Activated CD4-positive, alpha-beta T cell treated with anti-CD3 and anti-CD28 coated beads, Interleukin-2, amount 10 ng/mL, durations not matched to agents 7 days and 5 days (primary cell): ENCODE data around the gene ZNF414. TPM values are rescaled to one million over a fixed set of nuclear protein-coding genes. Genes with fewer than 3 reads are reported as not detected.

Experiments
- CTCF ChIA-PET: fragments of 350-600 bp; sonication (Branson Sonifier 250); formaldehyde crosslinking; loops from one replicate; lab custom pipeline; 2021; ENCODE audit warnings: antibody characterized with exemption; lab: Charles Lee
- POLR2A ChIA-PET: fragments of 350-600 bp; sonication (Branson Sonifier 250); formaldehyde crosslinking; loops from one replicate; lab custom pipeline; 2021; ENCODE audit warnings: antibody characterized with exemption; lab: Charles Lee
- DNase-seq: peaks from one replicate; pipeline ENCODE4 v3.0.0-alpha.2; 2020
- H3K27ac Mint-ChIP-seq: one replicate; pipeline ENCODE4 v1.8.0; 2021; ENCODE audit warnings: mild to moderate bottlenecking, moderate library complexity, mixed read lengths
- H3K27me3 Mint-ChIP-seq: one replicate; pipeline ENCODE4 v1.8.0; 2021; ENCODE audit warnings: mixed read lengths
- H3K36me3 Mint-ChIP-seq: one replicate; pipeline ENCODE4 v1.8.0; 2021; ENCODE audit warnings: low read depth, mixed read lengths
- H3K4me1 Mint-ChIP-seq: one replicate; pipeline ENCODE4 v1.8.0; 2021; ENCODE audit warnings: mixed read lengths
- H3K4me3 Mint-ChIP-seq: one replicate; pipeline ENCODE4 v1.8.0; 2021; ENCODE audit warnings: mild to moderate bottlenecking, moderate library complexity, mixed read lengths
- H3K9me3 Mint-ChIP-seq: one replicate; pipeline ENCODE4 v1.8.0; 2021; ENCODE audit warnings: mixed read lengths
- total RNA-seq, 2 experiments: library from RNA; stranded (reverse); gene quantifications; one replicate each; pipeline ENCODE4 v1.2.3, GENCODE V29; 2021

Gene ZNF414
- total RNA-seq, 2 experiments from 2014 or later: 46.8 to 47.3 TPM

DNA sequence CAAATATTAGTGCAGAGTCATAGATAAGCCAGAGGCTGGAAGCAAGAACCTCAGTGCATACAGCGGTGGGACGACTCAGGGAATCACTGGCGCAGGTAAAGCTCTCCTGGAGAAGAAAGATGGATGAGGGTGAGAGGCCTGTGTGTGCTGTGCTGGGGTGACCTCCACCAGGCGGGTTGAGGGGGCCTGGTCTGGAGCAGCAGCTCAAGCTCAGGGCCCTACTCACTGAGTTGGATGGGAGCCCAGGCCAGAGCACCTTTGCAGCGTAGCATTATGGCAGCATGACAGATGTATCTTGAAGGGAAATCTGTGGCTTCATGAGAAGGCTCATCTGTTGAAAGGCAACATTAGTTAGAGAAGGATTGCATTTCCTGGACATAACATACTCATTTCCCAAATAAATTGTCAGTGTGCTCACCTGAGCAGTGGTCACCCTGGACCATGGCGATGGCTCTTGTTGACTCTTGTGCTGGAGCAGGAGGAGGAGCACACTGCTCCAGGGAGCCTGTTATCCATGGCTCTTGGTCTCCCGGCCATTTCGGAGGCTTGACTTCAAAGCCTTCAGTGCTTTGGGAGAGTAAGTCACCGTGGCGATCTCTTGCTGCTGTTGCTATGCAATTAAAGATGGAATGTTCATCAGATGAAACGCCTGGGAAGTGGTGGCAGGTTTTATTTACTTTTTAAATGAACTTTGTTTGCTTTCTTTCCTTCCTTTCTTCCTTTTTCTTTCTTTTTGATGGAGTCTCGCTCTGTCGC, 44.2 kb downstream of the ZNF414 start:
- H3K4me3 Mint-ChIP-seq: no peak overlapping the region
- peaks cover 70% of the 10 kb centered on the region for H3K4me1 Mint-ChIP-seq
- peaks cover 90% of the 10 kb centered on the region for H3K36me3 Mint-ChIP-seq
- no peaks in the 10 kb centered on the region for H3K27me3 Mint-ChIP-seq
- H3K9me3 Mint-ChIP-seq: no peaks in the 10 kb centered on the region
- ChIA-PET CTCF (no interaction called here), POLR2A (no interaction called here)
- DNase-seq: no peak
- H3K27ac Mint-ChIP-seq: no peak overlapping the region

DNA sequence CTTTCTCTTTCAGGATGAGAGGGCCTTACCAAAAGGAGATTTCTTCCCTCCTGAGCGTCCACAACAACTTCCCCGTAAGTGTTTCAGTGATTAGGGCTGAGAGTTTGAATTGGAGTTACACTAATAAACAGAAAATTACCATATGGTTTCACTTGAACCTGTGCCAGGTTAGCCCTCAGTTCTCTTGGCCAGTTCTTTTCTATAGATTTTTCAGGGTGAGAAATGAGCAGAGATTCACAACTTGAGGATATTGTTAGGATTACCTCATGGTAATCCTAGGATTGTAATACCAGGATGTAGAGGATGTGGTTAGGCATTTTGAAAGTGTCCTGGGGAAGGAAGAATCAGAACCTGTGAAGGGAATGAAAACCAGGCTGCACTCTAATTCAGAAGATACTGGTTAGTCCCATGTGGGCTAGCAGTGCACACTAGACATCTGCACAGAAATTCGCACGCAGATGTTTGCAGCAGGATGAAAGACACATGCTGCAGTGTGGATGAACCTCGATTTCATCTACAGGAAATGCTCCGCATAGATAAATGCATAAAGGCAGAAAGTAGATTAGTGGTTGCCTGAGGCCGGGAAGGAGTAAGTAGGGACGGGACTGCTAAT, 45.1 kb downstream of the ZNF414 start:
- Mint-ChIP-seq H3K27me3 (no peaks in the 10 kb centered on the region), H3K9me3 (no peaks in the 10 kb centered on the region), H3K27ac (peak overlapping the region; percentile 73), H3K36me3 (peaks cover 87% of the 10 kb centered on the region), H3K4me1 (peaks cover 64% of the 10 kb centered on the region), H3K4me3 (no peak overlapping the region)
- ChIA-PET POLR2A (no interaction called here), CTCF (no interaction called here)
- DNase-seq: no peak

DNA sequence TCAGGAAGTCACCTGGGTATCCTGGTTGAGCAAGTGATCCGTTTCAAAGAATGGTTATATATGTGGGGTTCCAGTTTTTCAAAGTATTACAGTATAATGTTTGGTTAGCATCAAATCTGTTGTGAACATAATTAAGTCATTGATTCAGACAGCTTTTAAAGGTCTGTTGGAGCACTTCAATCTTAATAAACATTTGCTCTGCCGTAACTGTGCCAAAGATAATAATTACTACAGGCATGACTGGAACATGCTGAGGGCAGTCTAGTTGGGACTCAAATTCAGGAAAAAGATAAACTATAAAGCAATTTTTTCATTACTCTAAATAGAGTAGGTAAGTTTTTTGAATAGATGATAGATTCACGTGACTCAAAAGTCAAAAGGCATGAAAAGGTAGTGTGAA, 45.8 kb downstream of the ZNF414 start:
- peaks cover 84% of the 10 kb centered on the region for H3K36me3 Mint-ChIP-seq
- DNase-seq: no peak
- H3K4me3 Mint-ChIP-seq: no peak overlapping the region
- no peaks in the 10 kb centered on the region for H3K27me3 Mint-ChIP-seq
- ChIA-PET CTCF (interaction anchor here (0.6 to 0.9 kb wide), 2 partner anchors 12 to 24 kb away, joined by 3 to 4 read pairs; no protein-coding TSS in a partner anchor), POLR2A (no interaction called here)
- no peaks in the 10 kb centered on the region for H3K9me3 Mint-ChIP-seq
- H3K27ac Mint-ChIP-seq: no peak overlapping the region
- H3K4me1 Mint-ChIP-seq: peaks cover 57% of the 10 kb centered on the region

DNA sequence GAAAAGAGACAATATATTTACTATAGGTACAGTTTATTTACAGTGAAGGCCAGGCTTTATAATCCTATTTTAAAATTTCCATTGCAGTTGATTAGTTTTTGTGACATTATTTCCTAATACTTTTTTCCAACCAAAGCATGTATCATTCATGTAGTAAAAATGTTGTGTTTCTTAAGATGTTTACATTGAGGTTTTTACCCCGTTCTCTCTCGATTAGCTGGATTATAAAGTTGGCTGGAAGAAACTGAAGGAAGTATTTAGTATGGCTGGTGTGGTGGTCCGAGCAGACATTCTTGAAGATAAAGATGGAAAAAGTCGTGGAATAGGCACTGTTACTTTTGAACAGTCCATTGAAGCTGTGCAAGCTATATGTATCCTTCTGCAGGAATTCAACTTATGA, 47.9 kb downstream of the ZNF414 start:
- Mint-ChIP-seq H3K4me1 (peaks cover 49% of the 10 kb centered on the region), H3K9me3 (no peaks in the 10 kb centered on the region), H3K27ac (no peak overlapping the region), H3K4me3 (no peak overlapping the region), H3K36me3 (peaks cover 79% of the 10 kb centered on the region), H3K27me3 (no peaks in the 10 kb centered on the region)
- ChIA-PET CTCF (no interaction called here), POLR2A (no interaction called here)
- DNase-seq: no peak

DNA sequence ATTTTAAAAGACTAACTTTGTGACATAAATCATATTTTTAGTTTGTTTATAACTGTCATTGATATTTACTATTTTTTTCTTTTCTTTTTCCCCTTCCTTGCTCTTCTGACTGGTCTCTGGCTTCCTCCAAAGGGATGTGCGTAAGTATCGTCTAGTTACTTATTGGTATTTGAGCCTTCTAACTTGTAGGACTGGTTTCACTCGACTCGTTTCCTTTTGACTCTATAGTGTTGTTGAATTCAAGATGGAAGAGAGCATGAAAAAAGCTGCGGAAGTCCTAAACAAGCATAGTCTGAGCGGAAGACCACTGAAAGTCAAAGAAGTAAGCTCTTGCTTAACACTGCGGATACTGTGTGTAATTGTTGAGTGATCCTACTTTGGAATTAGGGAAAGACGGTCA, 50.6 kb downstream of the ZNF414 start:
- CTCF ChIA-PET: interaction anchor here (1.4 to 4.1 kb wide), 2 partner anchors 14 to 17 kb away, joined by 3 to 19 read pairs; no protein-coding TSS in a partner anchor
- no peak overlapping the region for H3K27ac Mint-ChIP-seq
- no peak for DNase-seq
- H3K4me3 Mint-ChIP-seq: no peak overlapping the region
- no peaks in the 10 kb centered on the region for H3K27me3 Mint-ChIP-seq
- POLR2A ChIA-PET: interaction anchor here (0.7 kb wide), 1 partner anchor 106 kb away, joined by 6 read pairs; no protein-coding TSS in a partner anchor
- no peaks in the 10 kb centered on the region for H3K9me3 Mint-ChIP-seq
- peaks cover 59% of the 10 kb centered on the region for H3K36me3 Mint-ChIP-seq
- peaks cover 39% of the 10 kb centered on the region for H3K4me1 Mint-ChIP-seq

DNA sequence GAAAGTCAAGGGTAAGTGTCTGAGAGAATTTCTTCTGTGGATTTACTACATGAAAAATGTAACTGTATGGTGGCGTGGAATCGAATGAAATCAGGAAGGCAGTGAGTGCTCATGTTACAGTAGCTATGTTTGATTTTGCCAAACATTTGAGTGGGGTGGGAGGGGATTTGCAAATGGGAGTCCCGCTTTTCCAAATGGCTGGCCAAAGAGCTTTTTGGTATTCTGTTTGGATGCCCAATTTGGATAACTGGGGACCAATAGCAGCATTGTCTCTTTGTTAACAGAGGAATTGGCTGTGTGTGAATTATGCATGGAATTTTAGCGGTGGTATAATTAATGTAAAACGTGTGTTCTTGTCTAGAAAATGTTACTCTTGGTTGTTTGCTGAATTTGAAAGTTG, 51.4 kb downstream of the ZNF414 start:
- DNase-seq: no peak
- Mint-ChIP-seq H3K9me3 (no peaks in the 10 kb centered on the region), H3K27ac (no peak overlapping the region), H3K4me3 (no peak overlapping the region), H3K36me3 (peaks cover 53% of the 10 kb centered on the region), H3K27me3 (no peaks in the 10 kb centered on the region), H3K4me1 (peaks cover 36% of the 10 kb centered on the region)
- POLR2A ChIA-PET: no interaction called here
- CTCF ChIA-PET: interaction anchor here (0.6 to 4.1 kb wide), 3 partner anchors 14 to 17 kb away, joined by 3 to 19 read pairs (median 4); no protein-coding TSS in a partner anchor

DNA sequence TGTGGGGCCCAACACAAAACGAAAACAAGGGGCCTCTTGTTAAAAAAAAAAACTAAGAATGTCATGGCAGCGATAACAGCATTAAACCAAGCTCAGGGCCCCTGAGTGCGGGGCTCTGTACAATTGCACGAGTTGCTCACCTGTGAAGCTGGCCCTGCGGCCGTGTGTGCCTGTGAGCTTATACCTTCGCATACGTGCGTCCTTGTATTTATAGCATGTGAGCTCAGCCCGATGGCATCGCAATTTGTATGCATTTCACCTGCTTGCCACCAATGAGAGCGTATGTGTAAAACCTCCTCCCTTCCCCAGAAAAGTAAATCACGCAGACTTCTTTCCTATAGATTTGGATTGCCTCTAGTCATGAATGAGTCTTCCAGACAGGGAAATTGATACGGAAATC, 52.1 kb downstream of the ZNF414 start:
- no peak overlapping the region for H3K4me3 Mint-ChIP-seq
- H3K9me3 Mint-ChIP-seq: no peaks in the 10 kb centered on the region
- H3K27me3 Mint-ChIP-seq: no peaks in the 10 kb centered on the region
- H3K36me3 Mint-ChIP-seq: peaks cover 50% of the 10 kb centered on the region
- no peak for DNase-seq
- POLR2A ChIA-PET: interaction anchor here (0.6 kb wide), 1 partner anchor 14 kb away, joined by 6 read pairs; no protein-coding TSS in a partner anchor
- H3K4me1 Mint-ChIP-seq: peaks cover 31% of the 10 kb centered on the region
- H3K27ac Mint-ChIP-seq: no peak overlapping the region
- CTCF ChIA-PET: interaction anchor here (0.6 to 4.1 kb wide), 2 partner anchors 13 to 80 kb away, joined by 3 to 19 read pairs; no protein-coding TSS in a partner anchor

DNA sequence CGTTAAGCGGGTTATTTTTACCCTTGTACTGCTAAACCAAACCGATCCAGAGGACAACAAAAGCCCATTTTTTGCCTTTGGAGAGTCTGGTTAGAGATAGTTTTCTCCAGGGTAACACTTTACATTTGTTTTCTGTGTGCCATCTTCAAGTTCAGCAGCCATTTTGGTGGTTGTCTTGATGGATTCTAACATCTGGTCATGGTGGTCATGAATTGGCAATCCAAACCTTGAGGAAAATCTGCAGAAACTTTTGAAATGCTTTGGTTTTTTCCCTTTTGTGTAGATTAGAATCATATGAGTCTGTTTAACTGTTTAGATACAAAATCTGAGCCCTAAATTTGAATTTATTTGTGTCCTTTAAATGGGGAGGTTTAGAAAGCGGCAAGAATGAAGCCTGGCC, 52.6 kb downstream of the ZNF414 start:
- H3K27me3 Mint-ChIP-seq: no peaks in the 10 kb centered on the region
- CTCF ChIA-PET: interaction anchor here (4.1 kb wide), 1 partner anchor 12 kb away, joined by 19 read pairs; no protein-coding TSS in a partner anchor
- no peak overlapping the region for H3K27ac Mint-ChIP-seq
- no peak for DNase-seq
- H3K9me3 Mint-ChIP-seq: no peaks in the 10 kb centered on the region
- H3K36me3 Mint-ChIP-seq: peaks cover 52% of the 10 kb centered on the region
- POLR2A ChIA-PET: no interaction called here
- H3K4me3 Mint-ChIP-seq: no peak overlapping the region
- peaks cover 34% of the 10 kb centered on the region for H3K4me1 Mint-ChIP-seq

DNA sequence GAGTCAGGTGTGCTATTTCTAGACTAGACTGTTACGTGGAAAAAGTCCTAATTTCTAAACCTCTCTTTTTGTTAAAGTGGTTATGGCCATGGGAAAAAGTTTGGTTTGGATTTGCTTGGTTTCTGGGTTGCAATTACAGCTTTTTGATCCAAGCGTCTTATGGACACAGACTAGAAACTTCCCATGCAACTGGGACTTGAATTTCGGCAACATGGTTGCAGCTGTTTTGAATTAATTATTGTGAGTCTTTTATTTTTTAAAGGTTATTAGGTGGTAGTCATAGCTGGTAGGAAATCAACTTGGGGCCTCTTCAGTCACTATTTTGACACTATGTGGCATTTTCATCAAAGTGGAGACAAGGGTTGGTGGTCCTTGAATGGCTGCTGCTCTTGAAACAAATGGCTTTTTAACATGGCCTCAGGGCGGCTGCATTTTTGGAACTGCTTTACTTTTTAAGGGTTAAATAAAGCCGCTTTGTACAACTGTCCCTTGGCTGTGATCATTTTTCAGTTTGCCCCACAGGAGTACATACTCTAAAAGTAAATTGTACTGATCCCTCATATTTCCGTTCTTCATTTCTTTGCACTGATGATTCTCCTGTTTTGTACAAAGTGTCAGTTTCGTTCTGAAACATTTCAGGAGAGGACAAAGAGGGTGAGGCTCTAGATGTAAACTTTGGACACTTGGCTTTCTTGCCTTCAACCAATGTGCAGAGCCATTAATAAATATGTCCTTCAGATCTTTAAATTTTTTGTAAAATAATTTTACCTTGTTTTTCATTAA, 53.3 kb downstream of the ZNF414 start:
- CTCF ChIA-PET: no interaction called here
- POLR2A ChIA-PET: no interaction called here
- no peak overlapping the region for H3K27ac Mint-ChIP-seq
- peaks cover 52% of the 10 kb centered on the region for H3K36me3 Mint-ChIP-seq
- H3K4me1 Mint-ChIP-seq: peaks cover 37% of the 10 kb centered on the region
- no peak overlapping the region for H3K4me3 Mint-ChIP-seq
- DNase-seq: no peak
- no peaks in the 10 kb centered on the region for H3K9me3 Mint-ChIP-seq
- no peaks in the 10 kb centered on the region for H3K27me3 Mint-ChIP-seq

Other genes with a start within 250 kb of the ZNF414 start
- gene CD320, start 205.8 kb downstream of the ZNF414 start, total RNA-seq: 10 to 100 TPM; 32.1 to 36.3 TPM
- 10 to 100 TPM; 61.8 to 65.6 TPM for gene NDUFA7, start 192.8 kb downstream of the ZNF414 start, total RNA-seq
- gene RPS28, start 192.7 kb downstream of the ZNF414 start, total RNA-seq: 1,000 to 10,000 TPM; 1,480 to 2,023 TPM
- 1 to 10 TPM; 1.3 to 2.7 TPM for gene KANK3, start 170.9 kb downstream of the ZNF414 start, total RNA-seq
- not detected for gene ANGPTL4, start 150.0 kb downstream of the ZNF414 start, total RNA-seq
- gene RAB11B, start 123.8 kb downstream of the ZNF414 start, total RNA-seq: 100 to 1,000 TPM; 104 to 107 TPM
- gene MARCHF2, start 100.9 kb downstream of the ZNF414 start, total RNA-seq: 10 to 100 TPM; 26.4 to 29.0 TPM
- gene HNRNPM, start 69.2 kb downstream of the ZNF414 start, total RNA-seq: 100 to 1,000 TPM; 248 to 265 TPM
- gene PRAM1, start 11.5 kb downstream of the ZNF414 start, total RNA-seq: 1 to 10 TPM; 3.8 to 6.7 TPM
- 100 to 1,000 TPM; 359 to 366 TPM for gene MYO1F, start 63.3 kb upstream of the ZNF414 start, total RNA-seq
- 10 to 100 TPM; 10.6 to 15.3 TPM for gene ADAMTS10, start 96.5 kb upstream of the ZNF414 start, total RNA-seq
- gene NFILZ, start 116.5 kb upstream of the ZNF414 start, total RNA-seq: not detected
- gene ACTL9, start 184.6 kb upstream of the ZNF414 start, total RNA-seq: not detected
- not detected for gene OR2Z1, start 207.5 kb upstream of the ZNF414 start, total RNA-seq